ENCODE measurements around the gene DSE.

DSE gene

GRCh38 chr6:116362276-116362675 lies 8.5 kb upstream of the DSE start:
- Histone ChIP-seq H3K4me3 (ENCODE audit: insufficient read depth, low read length, poor library complexity, severe bottlenecking) (no peak overlapping the region), H3K36me3 (ENCODE audit: low read length) (no peaks in the 10 kb centered on the region), H2AFZ (ENCODE audit: low read depth, low read length, severe bottlenecking) (no peak overlapping the region), H3K79me2 (ENCODE audit: insufficient read depth, low read length) (no peaks in the 10 kb centered on the region), H3F3A (ENCODE audit: insufficient read depth) (no peaks in the 10 kb centered on the region), H3K27me3 (ENCODE audit: low read length) (no peaks in the 10 kb centered on the region; the same call in 1 of the 2 replicates), H4K20me1 (ENCODE audit: low read depth, low read length) (no peaks in the 10 kb centered on the region), H3K9ac (ENCODE audit: low read length) (no peak overlapping the region), H3K4me2 (ENCODE audit: low read depth, low read length, poor library complexity, severe bottlenecking) (no peak overlapping the region), H3K27ac (ENCODE audit: low read depth, low read length) (no peak overlapping the region), H3K9me3 (ENCODE audit: insufficient read depth, low read length) (no peaks in the 10 kb centered on the region), H3K9me2 (replicated peaks; ENCODE audit: insufficient read depth, low read length) (no peaks in the 10 kb centered on the region)
- no peak for TF ChIP-seq EZH2phosphoT487 (conservative IDR thresholded peaks at IDR 0.05; ENCODE audit: low read length)
- no peak for TF ChIP-seq CTCF (IDR thresholded peaks at IDR 0.05; ENCODE audit: insufficient read depth, low read length, poor library complexity, severe bottlenecking)

GRCh38 chr6:116363759-116364158 lies 7.0 kb upstream of the DSE start:
- no peaks in the 10 kb centered on the region; the same call in 1 of the 2 replicates for H3K27me3 ChIP-seq (ENCODE audit: low read length)
- H2AFZ ChIP-seq (ENCODE audit: low read depth, low read length, severe bottlenecking): no peak overlapping the region
- TF ChIP-seq EZH2phosphoT487 (conservative IDR thresholded peaks at IDR 0.05; ENCODE audit: low read length) (no peak), CTCF (IDR thresholded peaks at IDR 0.05; ENCODE audit: insufficient read depth, low read length, poor library complexity, severe bottlenecking) (no peak)
- no peaks in the 10 kb centered on the region for H4K20me1 ChIP-seq (ENCODE audit: low read depth, low read length)
- H3K9ac ChIP-seq (ENCODE audit: low read length): no peak overlapping the region
- no peak overlapping the region for H3K27ac ChIP-seq (ENCODE audit: low read depth, low read length)
- no peaks in the 10 kb centered on the region for H3K36me3 ChIP-seq (ENCODE audit: low read length)
- no peak overlapping the region for H3K4me2 ChIP-seq (ENCODE audit: low read depth, low read length, poor library complexity, severe bottlenecking)
- H3K4me3 ChIP-seq (ENCODE audit: insufficient read depth, low read length, poor library complexity, severe bottlenecking): no peak overlapping the region
- no peaks in the 10 kb centered on the region for H3K9me3 ChIP-seq (ENCODE audit: insufficient read depth, low read length)
- no peaks in the 10 kb centered on the region for H3K79me2 ChIP-seq (ENCODE audit: insufficient read depth, low read length)
- no peaks in the 10 kb centered on the region for H3K9me2 ChIP-seq (replicated peaks; ENCODE audit: insufficient read depth, low read length)
- no peaks in the 10 kb centered on the region for H3F3A ChIP-seq (ENCODE audit: insufficient read depth)

- Histone ChIP-seq H2AFZ (ENCODE audit: low read depth, low read length, severe bottlenecking) (no peak overlapping the region), H3K79me2 (ENCODE audit: insufficient read depth, low read length) (no peaks in the 10 kb centered on the region), H3K4me3 (ENCODE audit: insufficient read depth, low read length, poor library complexity, severe bottlenecking) (no peak overlapping the region), H3K9ac (ENCODE audit: low read length) (no peak overlapping the region), H4K20me1 (ENCODE audit: low read depth, low read length) (no peaks in the 10 kb centered on the region), H3K4me2 (ENCODE audit: low read depth, low read length, poor library complexity, severe bottlenecking) (no peak overlapping the region), H3F3A (ENCODE audit: insufficient read depth) (no peaks in the 10 kb centered on the region), H3K27me3 (ENCODE audit: low read length) (no peaks in the 10 kb centered on the region; the same call in 1 of the 2 replicates), H3K36me3 (ENCODE audit: low read length) (no peaks in the 10 kb centered on the region), H3K9me3 (ENCODE audit: insufficient read depth, low read length) (no peaks in the 10 kb centered on the region), H3K27ac (ENCODE audit: low read depth, low read length) (no peak overlapping the region), H3K9me2 (replicated peaks; ENCODE audit: insufficient read depth, low read length) (no peaks in the 10 kb centered on the region)
- TF ChIP-seq CTCF (IDR thresholded peaks at IDR 0.05; ENCODE audit: insufficient read depth, low read length, poor library complexity, severe bottlenecking) (no peak), EZH2phosphoT487 (conservative IDR thresholded peaks at IDR 0.05; ENCODE audit: low read length) (no peak)
Measured at GRCh38 chr6:116364321-116364720, 6.4 kb upstream of the DSE start.
